Tibial nerve (tissue), 4 donors: Measurements from ENCODE around the gene ARL2.

Source experiments
- CTCF ChIP-seq, 5 experiments: fragments of 200-600 bp in 3 of 5; fragments of 450-650 bp in 2 of 5; sonication (generic) in 3 of 5; IDR thresholded peaks; one replicate each; pipeline ENCODE4 v1.5.1; 2016 to 2019; ENCODE audit warnings: antibody characterized with exemption in 5 of 5, mild to moderate bottlenecking in 3 of 5, moderate library complexity in 2 of 5
- EP300 ChIP-seq, 2 donors: sonication (generic); formaldehyde crosslinking; IDR thresholded peaks; one replicate each; pipeline ENCODE4 v1.6.1; 2017; ENCODE audit warnings: antibody characterized with exemption in 2 of 2, mild to moderate bottlenecking in 1 of 2
- POLR2A ChIP-seq, 2 donors: fragments of 450-650 bp; IDR thresholded peaks; one replicate each; pipeline ENCODE4 v1.6.1; 2017; ENCODE audit warnings: antibody characterized with exemption in 2 of 2, mild to moderate bottlenecking in 2 of 2, moderate library complexity in 2 of 2

- TF ChIP-seq EP300 (IDR thresholded peaks at IDR 0.05) (no peak), CTCF (IDR thresholded peaks at IDR 0.05) (no peak), POLR2A (IDR thresholded peaks at IDR 0.05) (no peak)
These were observed 37.3 kb upstream of the ARL2 start for GRCh38 chr11:64976651-64977050.
